NB4 (cell line): Measurements from ENCODE around the gene RANBP17.

Source experiments
- CTCF ChIP-seq: IDR thresholded peaks from one replicate; pipeline ENCODE4 v1.5.1; 2012; ENCODE audit warnings: low read depth, low read length
- POLR2A ChIP-seq: IDR thresholded peaks from 2 replicates; pipeline ENCODE4 v1.6.1; 2011; ENCODE audit warnings: mild to moderate bottlenecking; ENCODE audit not compliant: insufficient read length; ENCODE audit errors: extremely low read depth

GRCh38 chr5:170923910-170924620 lies 62.2 kb downstream of the RANBP17 start:
- no peak for TF ChIP-seq CTCF
- TF ChIP-seq POLR2A, result no peak
